ENCODE measurements around the gene NPTN.

NPTN gene

DNA sequence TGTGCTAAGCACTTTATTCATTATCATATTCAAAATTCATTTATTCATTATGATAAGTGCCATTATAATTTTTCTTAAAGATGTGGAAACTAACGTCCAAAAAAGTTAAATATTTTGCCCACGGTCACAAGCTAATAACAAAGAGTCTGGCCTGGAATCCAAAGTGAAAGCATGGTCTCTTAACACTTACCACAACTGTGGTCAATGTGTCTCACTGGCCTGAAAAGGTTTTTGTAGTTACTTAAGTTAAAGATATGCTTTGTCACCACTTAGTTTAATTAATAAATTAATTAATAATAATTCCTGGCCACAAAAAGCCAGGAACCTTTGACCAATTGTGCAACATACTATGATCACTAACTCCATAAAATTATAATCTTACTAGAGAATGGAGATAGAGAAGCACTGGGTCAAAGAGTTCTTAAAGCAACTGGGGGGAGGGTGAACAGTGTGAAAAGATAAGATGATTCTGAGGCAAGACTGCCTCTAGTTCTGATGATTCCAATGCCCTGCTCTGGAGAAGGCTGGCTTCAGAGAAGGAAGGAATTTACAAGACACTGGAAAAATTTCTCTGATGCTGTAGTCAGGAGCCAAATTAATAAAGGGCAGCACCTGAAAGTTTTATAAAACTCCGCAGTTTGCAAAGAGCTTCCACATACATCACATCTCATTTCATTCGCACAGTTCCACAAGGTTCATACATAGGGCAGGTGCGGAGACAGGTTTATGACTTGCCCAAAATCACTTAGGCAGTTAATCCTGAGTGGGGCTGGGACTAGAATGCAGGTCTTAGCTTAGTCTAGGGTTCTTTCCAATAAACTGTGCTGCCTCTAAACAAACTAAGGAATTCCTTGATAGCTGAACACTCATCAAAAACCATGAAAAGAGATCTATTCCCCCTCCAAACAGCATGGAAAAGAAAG lies 32.5 kb downstream of the NPTN start:
- H3K36me3 ChIP-seq (ENCODE audit: control insufficient read depth, insufficient read depth, low read length): no peaks in the 10 kb centered on the region
- no peak overlapping the region for H3K9ac ChIP-seq (ENCODE audit: low read depth, low read length)
- no peaks in the 10 kb centered on the region for H3K27me3 ChIP-seq (ENCODE audit: control insufficient read depth, insufficient read depth, low read length)
- H3K27ac ChIP-seq (ENCODE audit: low read depth, low read length): peak overlapping the region; percentile 78
- H3K4me3 ChIP-seq (ENCODE audit: low read depth, low read length): no peak overlapping the region
- H3K4me1 ChIP-seq (ENCODE audit: control insufficient read depth, insufficient read depth, low read length): peaks cover 74% of the 10 kb centered on the region
- no peaks in the 10 kb centered on the region for H3K9me3 ChIP-seq (ENCODE audit: control insufficient read depth, insufficient read depth, low read length)

DNA sequence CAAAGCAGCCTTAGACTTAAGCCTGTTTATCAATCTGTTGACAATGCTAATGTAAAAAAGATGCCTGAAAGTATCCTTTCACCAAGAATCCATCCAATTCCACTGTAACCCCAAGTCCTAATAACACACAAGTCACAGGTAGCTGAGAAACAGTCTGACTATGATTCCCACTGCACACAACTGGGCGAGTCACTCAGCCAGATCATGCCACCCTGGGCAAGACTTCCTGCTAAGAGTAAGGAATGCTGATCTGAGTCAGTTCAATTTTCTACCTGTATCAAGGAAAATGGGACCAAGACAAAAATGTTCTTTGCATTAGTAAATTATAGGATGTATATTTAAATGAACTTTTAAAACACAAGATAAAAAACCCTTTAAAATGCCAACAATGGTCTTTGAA lies 33.3 kb downstream of the NPTN start:
- Histone ChIP-seq H3K36me3 (ENCODE audit: control insufficient read depth, insufficient read depth, low read length) (no peaks in the 10 kb centered on the region), H3K9me3 (ENCODE audit: control insufficient read depth, insufficient read depth, low read length) (no peaks in the 10 kb centered on the region), H3K27me3 (ENCODE audit: control insufficient read depth, insufficient read depth, low read length) (no peaks in the 10 kb centered on the region), H3K9ac (ENCODE audit: low read depth, low read length) (no peak overlapping the region), H3K4me3 (ENCODE audit: low read depth, low read length) (no peak overlapping the region), H3K27ac (ENCODE audit: low read depth, low read length) (peak overlapping the region; percentile 9), H3K4me1 (ENCODE audit: control insufficient read depth, insufficient read depth, low read length) (peaks cover 72% of the 10 kb centered on the region)

- H3K4me1 ChIP-seq (ENCODE audit: control insufficient read depth, insufficient read depth, low read length): peaks cover 69% of the 10 kb centered on the region
These were observed 34.5 kb downstream of the NPTN start for GRCh38 chr15:73598530-73599160.

GRCh38 chr15:73597036-73597638 lies 36.1 kb downstream of the NPTN start:
- Histone ChIP-seq H3K9me3 (ENCODE audit: control insufficient read depth, insufficient read depth, low read length) (no peaks in the 10 kb centered on the region), H3K27me3 (ENCODE audit: control insufficient read depth, insufficient read depth, low read length) (no peaks in the 10 kb centered on the region), H3K4me3 (ENCODE audit: low read depth, low read length) (no peak overlapping the region), H3K27ac (ENCODE audit: low read depth, low read length) (no peak overlapping the region), H3K36me3 (ENCODE audit: control insufficient read depth, insufficient read depth, low read length) (no peaks in the 10 kb centered on the region), H3K4me1 (ENCODE audit: control insufficient read depth, insufficient read depth, low read length) (peaks cover 56% of the 10 kb centered on the region), H3K9ac (ENCODE audit: low read depth, low read length) (no peak overlapping the region)

More at GRCh38 chr15:73598530-73599160, 34.5 kb downstream of the NPTN start:
- H3K9me3 ChIP-seq (ENCODE audit: control insufficient read depth, insufficient read depth, low read length): no peaks in the 10 kb centered on the region
- no peak overlapping the region for H3K4me3 ChIP-seq (ENCODE audit: low read depth, low read length)
- no peaks in the 10 kb centered on the region for H3K27me3 ChIP-seq (ENCODE audit: control insufficient read depth, insufficient read depth, low read length)
- H3K36me3 ChIP-seq (ENCODE audit: control insufficient read depth, insufficient read depth, low read length): no peaks in the 10 kb centered on the region
- no peak overlapping the region for H3K27ac ChIP-seq (ENCODE audit: low read depth, low read length)
- no peak overlapping the region for H3K9ac ChIP-seq (ENCODE audit: low read depth, low read length)

GRCh38 chr15:73596174-73596573 lies 37.0 kb downstream of the NPTN start:
- no peak overlapping the region for H3K4me3 ChIP-seq (ENCODE audit: low read depth, low read length)
- H3K27me3 ChIP-seq (ENCODE audit: control insufficient read depth, insufficient read depth, low read length): no peaks in the 10 kb centered on the region
- H3K27ac ChIP-seq (ENCODE audit: low read depth, low read length): no peak overlapping the region
- H3K36me3 ChIP-seq (ENCODE audit: control insufficient read depth, insufficient read depth, low read length): peaks cover 9% of the 10 kb centered on the region
- H3K9me3 ChIP-seq (ENCODE audit: control insufficient read depth, insufficient read depth, low read length): no peaks in the 10 kb centered on the region
- H3K9ac ChIP-seq (ENCODE audit: low read depth, low read length): no peak overlapping the region
- peaks cover 46% of the 10 kb centered on the region for H3K4me1 ChIP-seq (ENCODE audit: control insufficient read depth, insufficient read depth, low read length)

- Histone ChIP-seq H3K9ac (ENCODE audit: low read depth, low read length) (no peak overlapping the region), H3K4me3 (ENCODE audit: low read depth, low read length) (no peak overlapping the region), H3K27me3 (ENCODE audit: control insufficient read depth, insufficient read depth, low read length) (no peaks in the 10 kb centered on the region), H3K27ac (ENCODE audit: low read depth, low read length) (no peak overlapping the region), H3K36me3 (ENCODE audit: control insufficient read depth, insufficient read depth, low read length) (peaks cover 26% of the 10 kb centered on the region), H3K4me1 (ENCODE audit: control insufficient read depth, insufficient read depth, low read length) (peaks cover 29% of the 10 kb centered on the region), H3K9me3 (ENCODE audit: control insufficient read depth, insufficient read depth, low read length) (no peaks in the 10 kb centered on the region)
These were observed 39.1 kb downstream of the NPTN start for GRCh38 chr15:73594109-73594508.

DNA sequence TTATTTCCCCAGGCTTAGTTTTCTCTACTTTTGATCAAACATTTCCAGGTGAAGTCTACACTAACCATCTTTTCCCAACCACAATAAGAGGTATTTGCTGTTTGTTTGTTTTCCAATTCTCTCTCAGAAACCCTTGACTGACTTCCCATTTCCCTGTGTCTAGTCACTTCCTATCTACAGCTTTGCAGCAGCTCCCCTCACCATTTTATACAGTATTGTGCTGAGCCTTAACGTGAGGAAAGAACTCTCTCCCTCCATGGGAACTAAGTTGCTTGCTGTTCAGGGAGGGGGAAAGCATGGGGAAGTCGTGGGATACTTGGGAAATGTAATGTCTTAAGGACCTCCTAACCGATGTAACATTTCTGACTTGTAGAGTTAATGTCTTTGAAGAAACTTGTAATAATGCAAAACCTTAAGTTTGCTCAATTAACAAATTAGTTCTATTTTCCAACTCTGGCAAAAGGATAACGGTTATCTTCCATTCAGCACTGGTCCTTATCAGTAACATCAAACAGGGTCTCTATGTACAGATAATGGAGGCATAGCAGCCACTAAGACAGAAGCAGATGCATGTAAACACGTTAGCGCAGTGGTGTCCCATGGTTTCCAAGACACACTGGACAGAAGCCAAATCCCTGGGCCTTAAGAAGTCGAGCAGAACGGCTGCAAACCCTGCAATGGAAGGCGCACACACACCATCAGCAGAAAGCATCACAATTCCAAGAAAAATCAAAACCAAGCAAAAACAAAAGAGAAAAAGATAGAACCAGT lies 39.7 kb downstream of the NPTN start:
- H3K9me3 ChIP-seq (ENCODE audit: control insufficient read depth, insufficient read depth, low read length): no peaks in the 10 kb centered on the region
- no peak overlapping the region for H3K4me3 ChIP-seq (ENCODE audit: low read depth, low read length)
- no peak overlapping the region for H3K27ac ChIP-seq (ENCODE audit: low read depth, low read length)
- peaks cover 31% of the 10 kb centered on the region for H3K36me3 ChIP-seq (ENCODE audit: control insufficient read depth, insufficient read depth, low read length)
- H3K27me3 ChIP-seq (ENCODE audit: control insufficient read depth, insufficient read depth, low read length): no peaks in the 10 kb centered on the region
- H3K9ac ChIP-seq (ENCODE audit: low read depth, low read length): no peak overlapping the region
- peaks cover 23% of the 10 kb centered on the region for H3K4me1 ChIP-seq (ENCODE audit: control insufficient read depth, insufficient read depth, low read length)

GRCh38 chr15:73590263-73590662 lies 42.9 kb downstream of the NPTN start:
- no peak overlapping the region for H3K4me3 ChIP-seq (ENCODE audit: low read depth, low read length)
- no peaks in the 10 kb centered on the region for H3K4me1 ChIP-seq (ENCODE audit: control insufficient read depth, insufficient read depth, low read length)
- no peak overlapping the region for H3K9ac ChIP-seq (ENCODE audit: low read depth, low read length)
- no peak overlapping the region for H3K27ac ChIP-seq (ENCODE audit: low read depth, low read length)
- no peaks in the 10 kb centered on the region for H3K9me3 ChIP-seq (ENCODE audit: control insufficient read depth, insufficient read depth, low read length)
- peaks cover 57% of the 10 kb centered on the region for H3K36me3 ChIP-seq (ENCODE audit: control insufficient read depth, insufficient read depth, low read length)
- H3K27me3 ChIP-seq (ENCODE audit: control insufficient read depth, insufficient read depth, low read length): no peaks in the 10 kb centered on the region

DNA sequence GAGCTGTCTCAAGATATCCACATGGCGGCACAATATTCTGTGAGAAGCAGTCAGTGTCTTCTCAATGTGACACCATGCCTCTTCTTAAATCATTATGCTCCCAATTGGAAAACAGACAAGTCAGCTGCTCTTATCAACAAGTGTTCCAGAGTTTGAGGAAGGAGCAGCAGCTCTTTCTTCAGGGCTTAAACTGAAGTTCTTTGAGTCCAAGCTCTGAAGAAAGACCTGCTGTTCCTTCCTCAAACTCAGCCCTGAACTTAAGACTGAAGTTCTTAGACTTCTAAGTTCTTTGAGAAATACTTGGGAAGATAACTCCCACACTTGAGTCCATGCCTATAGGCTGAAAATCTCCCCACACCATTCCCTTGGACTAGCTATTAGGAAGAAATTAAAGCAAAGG lies 43.4 kb downstream of the NPTN start:
- H3K4me1 ChIP-seq (ENCODE audit: control insufficient read depth, insufficient read depth, low read length): no peaks in the 10 kb centered on the region
- no peak overlapping the region for H3K27ac ChIP-seq (ENCODE audit: low read depth, low read length)
- no peak overlapping the region for H3K9ac ChIP-seq (ENCODE audit: low read depth, low read length)
- H3K4me3 ChIP-seq (ENCODE audit: low read depth, low read length): no peak overlapping the region
- H3K27me3 ChIP-seq (ENCODE audit: control insufficient read depth, insufficient read depth, low read length): no peaks in the 10 kb centered on the region
- no peaks in the 10 kb centered on the region for H3K9me3 ChIP-seq (ENCODE audit: control insufficient read depth, insufficient read depth, low read length)
- H3K36me3 ChIP-seq (ENCODE audit: control insufficient read depth, insufficient read depth, low read length): peaks cover 62% of the 10 kb centered on the region

- H3K9ac ChIP-seq (ENCODE audit: low read depth, low read length): no peak overlapping the region
- H3K27ac ChIP-seq (ENCODE audit: low read depth, low read length): no peak overlapping the region
- H3K4me3 ChIP-seq (ENCODE audit: low read depth, low read length): no peak overlapping the region
- H3K36me3 ChIP-seq (ENCODE audit: control insufficient read depth, insufficient read depth, low read length): peaks cover 83% of the 10 kb centered on the region
- H3K4me1 ChIP-seq (ENCODE audit: control insufficient read depth, insufficient read depth, low read length): no peaks in the 10 kb centered on the region
- no peaks in the 10 kb centered on the region for H3K9me3 ChIP-seq (ENCODE audit: control insufficient read depth, insufficient read depth, low read length)
- H3K27me3 ChIP-seq (ENCODE audit: control insufficient read depth, insufficient read depth, low read length): no peaks in the 10 kb centered on the region
These were observed 47.1 kb downstream of the NPTN start for GRCh38 chr15:73585871-73586654.

Data from HUES48 (cell line).